Heart right ventricle (tissue), 16 donors: ENCODE measurements around the gene SRRM3. TPM values are rescaled to one million over a fixed set of nuclear protein-coding genes. Genes with fewer than 3 reads are reported as not detected.
"Not testable (repeated sequence)": the region's sequence is repeated elsewhere in the genome, so short reads cannot be mapped to it uniquely, and the experiment has no call there.

Experiments used
- ATAC-seq, 8 donors: fragments of 200-7000 bp; cut with Tn5 transposase; one replicate each; pipeline ENCODE4 v1.9.1; 2020; ENCODE audit warnings: mild to moderate bottlenecking in 8 of 8, moderate library complexity in 8 of 8, moderate number of reproducible peaks in 1 of 8
- DNase-seq, 2 donors: peaks; one replicate each; pipeline ENCODE4 v3.0.0-alpha.2; 2020
- H3K27ac ChIP-seq, 10 donors: fragments of 200-600 bp; sonication (generic) in 2 of 10; one replicate each; pipeline versions ENCODE4 v1.5.0 to v1.8.0; 2020 to 2022; ENCODE audit warnings: mild to moderate bottlenecking in 3 of 10
- H3K27me3 ChIP-seq, 7 donors: fragments of 200-600 bp; one replicate each; pipeline ENCODE4 v1.8.0; 2021 to 2022; ENCODE audit warnings: mild to moderate bottlenecking in 2 of 7
- H3K36me3 ChIP-seq, 9 donors: fragments of 200-600 bp; sonication (generic) in 1 of 9; one replicate each; pipeline versions ENCODE4 v1.5.0 to v1.8.0; 2020 to 2022; ENCODE audit warnings: mild to moderate bottlenecking in 2 of 9
- H3K4me1 ChIP-seq, 9 donors: fragments of 200-600 bp; sonication (generic) in 1 of 9; one replicate each; pipeline versions ENCODE4 v1.5.0 to v1.8.0; 2020 to 2022; ENCODE audit warnings: mild to moderate bottlenecking in 4 of 9
- H3K4me3 ChIP-seq, 10 donors: fragments of 200-600 bp; sonication (generic) in 2 of 10; one replicate each; pipeline versions ENCODE4 v1.5.0 to v1.8.0; 2020 to 2022; ENCODE audit warnings: mild to moderate bottlenecking in 7 of 10, moderate library complexity in 2 of 10
- H3K9me3 ChIP-seq, 11 donors: fragments of 200-600 bp in 10 of 11; sonication (generic) in 2 of 11; one replicate each; pipeline versions ENCODE4 v1.5.0 to v1.8.0; 2013 to 2022; ENCODE audit warnings: mild to moderate bottlenecking in 2 of 11, control low read depth in 1 of 11, moderate library complexity in 1 of 11
- WGBS, 2 donors: extraction: QIAGEN DNeasy Blood & Tissue Kit; methylation state at CpG; one replicate each; pipeline ENCODE4 v1.1.7; 2013; ENCODE audit warnings: inconsistent platforms in 1 of 2; 5-methylcytosine and 5-hydroxymethylcytosine counted together
- intact Hi-C, 10 donors: fragments of 100-400 bp; cut with DNase I; formaldehyde crosslinking; loops; one replicate each; pipeline versions ENCODE4 v1.11.1 to v1.14.2; 2022
- polyA plus RNA-seq, 2 donors: library from polyadenylated mRNA; stranded (reverse); fragments of 200-250 nt; gene quantifications; one replicate each; pipeline ENCODE4 v1.2.3, GENCODE V29; 2013
- total RNA-seq, 10 donors: library from RNA; stranded (reverse); fragmentation: NEBNext Ultra II Directional in 3 of 10; extraction: Animal tissue kit (Norgen Biotek cat#: 25700) in 3 of 10; gene quantifications; one replicate each; pipeline versions ENCODE4 v1.2.1 to v1.2.4, GENCODE V29; 2021 to 2023
- TF ChIP-seq, protein P1 (sequence below), 9 donors: fragments of 200-600 bp; sonication (generic) in 2 of 9; IDR thresholded peaks; one replicate each; pipeline versions ENCODE4 v1.5.0 to v1.8.0; 2021 to 2022; ENCODE audit warnings: antibody characterized with exemption in 9 of 9, mild to moderate bottlenecking in 5 of 9, moderate library complexity in 1 of 9
- donor health status: Arrhythmogenic right ventricular cardiomyopathy.
- donor health status: ischemic (EF 13 %, LVEDD 7.1; RV severe dilation, severe dysfunction).
- donor health status: healthy with polysubstance abuse.
- donor health status: DM: no; HTN: yes; CAD: no.
- donor health status: DM: no; HTN: no; CAD: no.
- donor health status: ischemic (EF 25% LVEDD 6.9; RV normal size, moderate dysfunction).
- donor health status: ischemic (EF 25% LVEDD 5.7; RV mildly dilated, moderate dysfunction).
- donor health status: healthy.
- donor health status: DM: yes; HTN: yes; CAD: no.
- donor health status: Ischemic cardiomyopathy.
- donor health status: ischemic (EF 35%, LVEDD 5.7; RV mildly dilated, moderate dysfunction).
- donor health status: nonischemic (EF 11% LVEDD 7.7; RV severe dilation, severe dysfunction).
- donor health status: DM: yes; HTN: yes; CAD: no.
- donor health status: PGD.
- donor health status: ischemic (EF 29% LVEDD 5.4; RV normal size, mild dysfunction).
- donor health status: nonischemic (EF 23%, LVEDD 6.1; RV moderate dilation, normal function).

Gene SRRM3
- total and polyA plus RNA-seq, 12 donors, result 1.0 to 36.2 (median 5.5) TPM

- no peaks in the 10 kb centered on the region for H3K36me3 ChIP-seq
- H3K27ac ChIP-seq, result peak overlapping the region; percentile 84 to 98 (median 94)
- no peaks in the 10 kb centered on the region for H3K27me3 ChIP-seq
- WGBS, 2 donors, result 28 to 37% methylated on average over 5 of the region's 5 CpGs
- ATAC-seq (peak; percentile 6 to 38 (median 28)), DNase-seq (no peak)
- H3K4me3 ChIP-seq, result peak overlapping the region in 9 of 10 donors; percentile 6 to 47 (median 39)
- TF ChIP-seq, protein P1, sequence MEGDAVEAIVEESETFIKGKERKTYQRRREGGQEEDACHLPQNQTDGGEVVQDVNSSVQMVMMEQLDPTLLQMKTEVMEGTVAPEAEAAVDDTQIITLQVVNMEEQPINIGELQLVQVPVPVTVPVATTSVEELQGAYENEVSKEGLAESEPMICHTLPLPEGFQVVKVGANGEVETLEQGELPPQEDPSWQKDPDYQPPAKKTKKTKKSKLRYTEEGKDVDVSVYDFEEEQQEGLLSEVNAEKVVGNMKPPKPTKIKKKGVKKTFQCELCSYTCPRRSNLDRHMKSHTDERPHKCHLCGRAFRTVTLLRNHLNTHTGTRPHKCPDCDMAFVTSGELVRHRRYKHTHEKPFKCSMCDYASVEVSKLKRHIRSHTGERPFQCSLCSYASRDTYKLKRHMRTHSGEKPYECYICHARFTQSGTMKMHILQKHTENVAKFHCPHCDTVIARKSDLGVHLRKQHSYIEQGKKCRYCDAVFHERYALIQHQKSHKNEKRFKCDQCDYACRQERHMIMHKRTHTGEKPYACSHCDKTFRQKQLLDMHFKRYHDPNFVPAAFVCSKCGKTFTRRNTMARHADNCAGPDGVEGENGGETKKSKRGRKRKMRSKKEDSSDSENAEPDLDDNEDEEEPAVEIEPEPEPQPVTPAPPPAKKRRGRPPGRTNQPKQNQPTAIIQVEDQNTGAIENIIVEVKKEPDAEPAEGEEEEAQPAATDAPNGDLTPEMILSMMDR (IDR thresholded peaks at IDR 0.05), result no peak
- peaks cover 21 to 54% (median 44%) of the 10 kb centered on the region in 9 donors for H3K4me1 ChIP-seq
- H3K9me3 ChIP-seq, result no peaks in the 10 kb centered on the region
- intact Hi-C loops, result loop anchor here in 1 of 10 donors (2.0 kb wide), 1 partner anchor 23 kb away; no protein-coding TSS in a partner anchor
These were observed 90.5 kb downstream of the SRRM3 start for GRCh38 chr7:76292213-76292573.

- intact Hi-C loops, result loop anchor here in 1 of 10 donors (2.0 kb wide), 1 partner anchor 22 kb away; no protein-coding TSS in a partner anchor
- WGBS, 2 donors, result 88 to 91% methylated on average over 5 of the region's 5 CpGs
- H3K27me3 ChIP-seq, ATAC-seq, H3K4me3 ChIP-seq, H3K36me3 ChIP-seq, DNase-seq, H3K9me3 ChIP-seq: not testable (repeated sequence)
- Histone ChIP-seq H3K4me1 (peaks cover 21 to 54% (median 44%) of the 10 kb centered on the region in 9 donors), H3K27ac (peak overlapping the region; percentile 84 to 98 (median 94))
These were observed 91.2 kb downstream of the SRRM3 start for GRCh38 chr7:76292911-76293310.

- DNase-seq (no peak), ATAC-seq (no peak)
- peak overlapping the region; percentile 84 to 98 (median 94) for H3K27ac ChIP-seq
- H3K4me1 ChIP-seq, result peaks cover 21 to 54% (median 44%) of the 10 kb centered on the region in 9 donors
- intact Hi-C loops, result loop anchor here in 1 of 10 donors (2.0 kb wide), 1 partner anchor 21 kb away; no protein-coding TSS in a partner anchor
- H3K36me3 ChIP-seq, result no peaks in the 10 kb centered on the region
- 83 to 86% methylated on average over 8 of the region's 8 CpGs for WGBS, 2 donors
- TF ChIP-seq, protein P1 (IDR thresholded peaks at IDR 0.05), result no peak
- no peaks in the 10 kb centered on the region for H3K27me3 ChIP-seq
- no peaks in the 10 kb centered on the region for H3K9me3 ChIP-seq
- no peak overlapping the region for H3K4me3 ChIP-seq
These were observed 91.8 kb downstream of the SRRM3 start for GRCh38 chr7:76293407-76293901.

- DNase-seq (peak; percentile 97), ATAC-seq (peak; percentile 85 to 91 (median 88))
- TF ChIP-seq, protein P1 (IDR thresholded peaks at IDR 0.05), result peak in 1 of 9 donors; percentile 7
- Histone ChIP-seq H3K27ac (peak overlapping the region; percentile 84 to 98 (median 94)), H3K4me3 (peak overlapping the region in 8 of 10 donors; percentile 3 to 48 (median 35)), H3K36me3 (no peaks in the 10 kb centered on the region), H3K27me3 (no peaks in the 10 kb centered on the region), H3K4me1 (peaks cover 21 to 54% (median 44%) of the 10 kb centered on the region in 9 donors), H3K9me3 (no peaks in the 10 kb centered on the region)
- intact Hi-C loops, result loop anchor here in 1 of 10 donors (1.0 kb wide), 1 partner anchor 8 kb away; the partner anchor contains the start of gene HSPB1
- 12 to 13% methylated on average over 20 of the region's 20 CpGs for WGBS, 2 donors
These were observed 92.8 kb downstream of the SRRM3 start for GRCh38 chr7:76294344-76295024.
